ENCODE results near the gene CMTM2. TPM values are rescaled to one million over a fixed set of nuclear protein-coding genes. Genes with fewer than 3 reads are reported as not detected.

The CMTM2 gene
- total RNA-seq, 1 experiment from 2014 or later, result not detected

DNA sequence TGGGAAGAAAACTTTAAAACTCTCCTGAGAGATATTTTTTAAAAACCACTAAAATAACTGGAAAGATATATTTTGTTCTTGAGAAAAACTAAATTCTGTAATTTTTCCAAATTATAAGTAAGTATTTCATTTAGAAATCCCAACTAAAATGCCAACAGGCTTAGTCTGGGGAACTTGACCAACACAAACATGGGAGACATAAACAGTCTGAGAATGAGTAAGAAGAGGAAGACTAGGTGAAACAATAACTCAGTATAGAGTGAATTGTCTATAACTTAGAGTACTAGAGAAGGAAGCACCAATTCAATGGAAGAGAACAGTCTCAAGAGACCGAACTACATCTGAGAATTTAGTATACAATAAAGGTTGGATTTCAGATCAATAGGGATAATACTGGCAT lies 10.1 kb upstream of the CMTM2 start:
- BruUV-seq (replicated peaks), result no TSS peak
- intact Hi-C loops (cut with micrococcal nuclease; ENCODE audit: unreplicated experiment), result no loop called here
- ATAC-seq (no peak), DNase-seq (ENCODE audit: low read depth, low spot score) (no peak)
- H3K4me3 ChIP-seq (ENCODE audit: low read depth in 2 of 2, low read length in 2 of 2), result no peak overlapping the region
- POLR2A ChIA-PET, result no interaction called here
- CTCF ChIA-PET, result no interaction called here
- no peaks in the 10 kb centered on the region for H3K9me3 ChIP-seq (ENCODE audit: control insufficient read depth, insufficient read depth, low read depth, low read length)
- no peaks in the 10 kb centered on the region for H3K36me3 ChIP-seq (ENCODE audit: control insufficient read depth, insufficient read depth, low read length)
- H3K4me1 ChIP-seq (ENCODE audit: control insufficient read depth, insufficient read depth, low read length), result no peaks in the 10 kb centered on the region; the same call in 1 of the 2 replicates
- H3K27ac ChIP-seq (ENCODE audit: low read length), result no peak overlapping the region
- in situ Hi-C loops (cut with HindIII; ENCODE audit: low pct_unique_long_range_greater_than_20kb, low sequenced_read_pairs), result no loop called here
- H3K27me3 ChIP-seq (ENCODE audit: control insufficient read depth, insufficient read depth, low read length), result no peaks in the 10 kb centered on the region
- TF ChIP-seq TCF7L2 (IDR thresholded peaks at IDR 0.05; ENCODE audit: low read depth, low read length) (no peak), CTCF (IDR thresholded peaks at IDR 0.05) (no peak), POLR2AphosphoS5 (IDR thresholded peaks at IDR 0.05; ENCODE audit: low read depth, low read length) (no peak), SIN3A (IDR thresholded peaks at IDR 0.05; ENCODE audit: borderline replicate concordance, insufficient read depth, low read depth, low read length) (no peak)
- TF ChIP-seq, protein P1, sequence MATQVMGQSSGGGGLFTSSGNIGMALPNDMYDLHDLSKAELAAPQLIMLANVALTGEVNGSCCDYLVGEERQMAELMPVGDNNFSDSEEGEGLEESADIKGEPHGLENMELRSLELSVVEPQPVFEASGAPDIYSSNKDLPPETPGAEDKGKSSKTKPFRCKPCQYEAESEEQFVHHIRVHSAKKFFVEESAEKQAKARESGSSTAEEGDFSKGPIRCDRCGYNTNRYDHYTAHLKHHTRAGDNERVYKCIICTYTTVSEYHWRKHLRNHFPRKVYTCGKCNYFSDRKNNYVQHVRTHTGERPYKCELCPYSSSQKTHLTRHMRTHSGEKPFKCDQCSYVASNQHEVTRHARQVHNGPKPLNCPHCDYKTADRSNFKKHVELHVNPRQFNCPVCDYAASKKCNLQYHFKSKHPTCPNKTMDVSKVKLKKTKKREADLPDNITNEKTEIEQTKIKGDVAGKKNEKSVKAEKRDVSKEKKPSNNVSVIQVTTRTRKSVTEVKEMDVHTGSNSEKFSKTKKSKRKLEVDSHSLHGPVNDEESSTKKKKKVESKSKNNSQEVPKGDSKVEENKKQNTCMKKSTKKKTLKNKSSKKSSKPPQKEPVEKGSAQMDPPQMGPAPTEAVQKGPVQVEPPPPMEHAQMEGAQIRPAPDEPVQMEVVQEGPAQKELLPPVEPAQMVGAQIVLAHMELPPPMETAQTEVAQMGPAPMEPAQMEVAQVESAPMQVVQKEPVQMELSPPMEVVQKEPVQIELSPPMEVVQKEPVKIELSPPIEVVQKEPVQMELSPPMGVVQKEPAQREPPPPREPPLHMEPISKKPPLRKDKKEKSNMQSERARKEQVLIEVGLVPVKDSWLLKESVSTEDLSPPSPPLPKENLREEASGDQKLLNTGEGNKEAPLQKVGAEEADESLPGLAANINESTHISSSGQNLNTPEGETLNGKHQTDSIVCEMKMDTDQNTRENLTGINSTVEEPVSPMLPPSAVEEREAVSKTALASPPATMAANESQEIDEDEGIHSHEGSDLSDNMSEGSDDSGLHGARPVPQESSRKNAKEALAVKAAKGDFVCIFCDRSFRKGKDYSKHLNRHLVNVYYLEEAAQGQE (IDR thresholded peaks at IDR 0.05; ENCODE audit: insufficient read depth in 1 of 2, low read depth in 2 of 2, low read length in 1 of 2), result no peak

DNA sequence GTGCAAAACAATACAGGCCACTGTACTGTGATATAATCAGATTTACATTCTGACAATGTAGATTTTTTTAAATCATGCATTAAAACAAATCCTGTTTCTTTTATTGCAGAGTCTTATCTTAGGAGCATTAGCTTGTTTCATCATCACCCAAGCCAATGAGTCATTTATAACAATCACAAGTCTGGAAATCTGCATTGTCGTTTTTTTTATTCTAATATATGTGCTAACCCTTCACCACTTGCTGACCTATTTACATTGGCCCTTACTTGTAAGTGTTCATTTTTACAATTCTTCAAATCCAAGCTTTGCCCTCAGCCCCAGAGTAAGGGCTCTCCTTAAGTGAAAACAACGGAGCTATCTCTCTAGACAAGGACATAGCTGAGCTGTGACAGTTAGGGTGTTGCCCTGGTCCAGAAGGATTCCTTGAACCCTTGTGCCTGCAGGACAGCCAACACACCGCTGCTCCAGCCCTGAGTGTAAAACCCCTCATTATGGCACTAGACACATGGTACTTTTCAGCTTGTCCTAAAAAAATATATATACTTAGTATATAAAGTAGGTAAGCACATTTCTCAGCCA lies 9.3 kb upstream of the CMTM2 start:
- Histone ChIP-seq H3K4me3 (ENCODE audit: low read depth in 2 of 2, low read length in 2 of 2) (no peak overlapping the region), H3K9me3 (ENCODE audit: control insufficient read depth, insufficient read depth, low read depth, low read length) (no peaks in the 10 kb centered on the region), H3K27ac (ENCODE audit: low read length) (no peak overlapping the region), H3K27me3 (ENCODE audit: control insufficient read depth, insufficient read depth, low read length) (no peaks in the 10 kb centered on the region), H3K4me1 (ENCODE audit: control insufficient read depth, insufficient read depth, low read length) (no peaks in the 10 kb centered on the region; the same call in 1 of the 2 replicates), H3K36me3 (ENCODE audit: control insufficient read depth, insufficient read depth, low read length) (no peaks in the 10 kb centered on the region)
- CTCF ChIA-PET, result no interaction called here
- no TSS peak for BruUV-seq (replicated peaks)
- POLR2A ChIA-PET, result no interaction called here
- TF ChIP-seq, protein P1 (IDR thresholded peaks at IDR 0.05; ENCODE audit: insufficient read depth in 1 of 2, low read depth in 2 of 2, low read length in 1 of 2), result no peak
- no peak for TF ChIP-seq SIN3A (IDR thresholded peaks at IDR 0.05; ENCODE audit: borderline replicate concordance, insufficient read depth, low read depth, low read length)
- TF ChIP-seq CTCF (IDR thresholded peaks at IDR 0.05), result no peak
- no peak for TF ChIP-seq POLR2AphosphoS5 (IDR thresholded peaks at IDR 0.05; ENCODE audit: low read depth, low read length)
- TF ChIP-seq TCF7L2 (IDR thresholded peaks at IDR 0.05; ENCODE audit: low read depth, low read length), result no peak
- DNase-seq (ENCODE audit: low read depth, low spot score), result no peak
- ATAC-seq, result no peak
- intact Hi-C loops (cut with micrococcal nuclease; ENCODE audit: unreplicated experiment) (no loop called here), in situ Hi-C loops (cut with HindIII; ENCODE audit: low pct_unique_long_range_greater_than_20kb, low sequenced_read_pairs) (no loop called here)

Data from Panc1 (cell line).